MCF 10A (cell line): ENCODE data around the gene ZNF497. TPM values are rescaled to one million over a fixed set of nuclear protein-coding genes. Genes with fewer than 3 reads are reported as not detected.

Experiments used
- BruUV-seq: library from RNA; stranded (reverse); fragments of 400-500 nt; replicated peaks from 2 replicates; lab custom pipeline; 2021; lab: Mats Ljungman, UMichigan
- CTCF ChIA-PET: fragments of 300-600 bp; sonication (Branson Sonifier 250); formaldehyde crosslinking; extraction: SDS; loops from one replicate; lab custom pipeline; 2021; ENCODE audit warnings: antibody characterized with exemption, inconsistent platforms; lab: Yijun Ruan, JAX
- POLR2A ChIA-PET: fragments of 300-600, 350-650 bp; sonication (Branson Sonifier 250); formaldehyde crosslinking; extraction: SDS; loops from one replicate; lab custom pipeline; 2020; ENCODE audit warnings: antibody characterized with exemption, inconsistent platforms; lab: Yijun Ruan, JAX
- DNase-seq: peaks from one replicate; pipeline ENCODE4 v3.0.0-alpha.2; 2018; ENCODE audit not compliant: unreplicated experiment
- H3K27ac Mint-ChIP-seq: one replicate; pipeline ENCODE4 v1.8.0; 2022; ENCODE audit warnings: mild to moderate bottlenecking, low read depth, mixed read lengths; ENCODE audit not compliant: unreplicated experiment
- H3K27me3 Mint-ChIP-seq: one replicate; pipeline ENCODE4 v1.8.0; 2022; ENCODE audit warnings: mixed read lengths; ENCODE audit not compliant: insufficient read depth, unreplicated experiment
- H3K36me3 Mint-ChIP-seq: one replicate; pipeline ENCODE4 v1.8.0; 2022; ENCODE audit warnings: mild to moderate bottlenecking, moderate library complexity, mixed read lengths; ENCODE audit not compliant: insufficient read depth, unreplicated experiment
- H3K4me1 Mint-ChIP-seq: one replicate; pipeline ENCODE4 v1.8.0; 2022; ENCODE audit warnings: mixed read lengths; ENCODE audit not compliant: insufficient read depth, unreplicated experiment
- H3K4me3 Mint-ChIP-seq: one replicate; pipeline ENCODE4 v1.8.0; 2022; ENCODE audit warnings: mild to moderate bottlenecking, moderate library complexity, mixed read lengths; ENCODE audit not compliant: unreplicated experiment
- H3K9me3 Mint-ChIP-seq: one replicate; pipeline ENCODE4 v1.8.0; 2022; ENCODE audit warnings: mixed read lengths; ENCODE audit not compliant: unreplicated experiment
- CTCF ChIP-seq: fragments of 200-600 bp; IDR thresholded peaks from one replicate; pipeline ENCODE4 v1.8.0; 2022; ENCODE audit warnings: antibody characterized with exemption, mild to moderate bottlenecking; ENCODE audit not compliant: unreplicated experiment
- intact Hi-C: fragments of 100-400 bp; cut with micrococcal nuclease; formaldehyde crosslinking; loops from 2 replicates; pipeline ENCODE4 v1.14.1; 2022
- microRNA-seq: library from miRNA; unstranded; fragments of <30 nt; microRNA quantifications from one replicate; pipeline ENCODE4 v1.2.0, GENCODE V29; 2022
- total RNA-seq: library from RNA; stranded (reverse); gene quantifications from 2 replicates; pipeline ENCODE4 v1.2.3, GENCODE V29; 2022

The ZNF497 gene
- total RNA-seq, 1 experiment from 2014 or later: 3.2 TPM

- peak within 1 kb of the TSS; percentile 98 for H3K27ac Mint-ChIP-seq
- peaks cover 53% of the 10 kb centered on the region for H3K36me3 Mint-ChIP-seq
- no peaks in the 10 kb centered on the region for H3K27me3 Mint-ChIP-seq
- intact Hi-C loops: loop anchor here (2.0 kb wide), 1 partner anchor 76 kb away; the partner anchor contains the start of gene ZNF544
- TF ChIP-seq CTCF: no peak
- CTCF ChIA-PET: interaction anchor here (0.6 to 1.6 kb wide), 4 partner anchors 9 to 213 kb away, joined by 3 to 5 read pairs (median 3); partner anchors contain the start of gene ZNF544
- POLR2A ChIA-PET: interaction anchor here (0.5 to 3.8 kb wide), 19 partner anchors 8 to 212 kb away, joined by 3 to 34 read pairs (median 4); partner anchors contain the start of genes ZNF497, ZNF544, ZNF8 and ZSCAN22
- BruUV-seq: no TSS peak
- DNase-seq: peak; percentile 97
- H3K4me1 Mint-ChIP-seq: peaks cover 10% of the 10 kb centered on the region
- H3K9me3 Mint-ChIP-seq: no peaks in the 10 kb centered on the region
- peak within 1 kb of the TSS; percentile 96 for H3K4me3 Mint-ChIP-seq
Measured at GRCh38 chr19:58305065-58305931, 57.3 kb downstream of the ZNF497 start, which contains the start of gene ERVK3-1. TSS of gene ERVK3-1 (plus strand) at chr19:58305377. CDS start at chr19:58312169, 6,792 bp downstream.

DNA sequence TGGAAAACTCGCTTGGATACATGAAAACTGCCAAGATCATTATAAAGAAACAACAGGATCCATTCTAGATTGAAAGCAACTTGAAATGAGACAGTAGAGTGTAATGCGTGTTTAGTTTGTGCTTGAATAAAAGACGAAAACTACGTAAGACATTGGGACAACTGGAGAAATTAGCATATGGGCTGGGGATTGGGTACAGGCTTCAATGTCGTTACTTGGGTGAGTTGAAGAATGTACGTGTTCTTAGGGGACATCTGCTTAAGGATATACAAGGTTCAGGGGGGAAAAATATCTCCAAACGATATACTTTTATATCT, 57.8 kb downstream of the ZNF497 start:
- Mint-ChIP-seq H3K27ac (peak overlapping the region; percentile 98), H3K4me3 (peak overlapping the region; percentile 96), H3K36me3 (peaks cover 54% of the 10 kb centered on the region), H3K9me3 (no peaks in the 10 kb centered on the region), H3K27me3 (no peaks in the 10 kb centered on the region), H3K4me1 (peaks cover 10% of the 10 kb centered on the region)
- POLR2A ChIA-PET: interaction anchor here (0.5 to 3.8 kb wide), 15 partner anchors 8 to 213 kb away, joined by 3 to 34 read pairs (median 4); partner anchors contain the start of genes ZNF497, ZNF544, ZNF8 and ZSCAN22
- DNase-seq: no peak
- no peak for TF ChIP-seq CTCF
- CTCF ChIA-PET: interaction anchor here (0.7 kb wide), 1 partner anchor 213 kb away, joined by 3 read pairs; no protein-coding TSS in a partner anchor
- intact Hi-C loops: loop anchor here (2.0 kb wide), 1 partner anchor 76 kb away; the partner anchor contains the start of gene ZNF544
- no TSS peak for BruUV-seq

Small RNA genes within 50 kb of the gene (microRNA-seq; reads per million reads assigned to microRNA genes)
- gene MIR4754: 1.2 reads per million
- gene MIR6806: not detected

Other genes starting within 250 kb of the ZNF497 start
- 2.8 and 2.9 TPM in 2 replicates for gene ZNF329, start 212.0 kb downstream of the ZNF497 start, total RNA-seq
- gene ZNF274, start 179.7 kb downstream of the ZNF497 start, total RNA-seq: 21.1 and 27.1 TPM in 2 replicates
- 39.4 and 42.3 TPM in 2 replicates for gene ZNF544, start 133.8 kb downstream of the ZNF497 start, total RNA-seq
- 4.9 and 5.1 TPM in 2 replicates for gene ZNF8, start 83.8 kb downstream of the ZNF497 start, total RNA-seq
- gene ERVK3-1, start 57.4 kb downstream of the ZNF497 start, total RNA-seq: 63.1 and 64.6 TPM in 2 replicates
- gene ZSCAN22, start 35.8 kb downstream of the ZNF497 start, total RNA-seq: 3.8 and 4.7 TPM in 2 replicates
- gene A1BG, start 9.3 kb downstream of the ZNF497 start, total RNA-seq: 6.4 and 7.0 TPM in 2 replicates
- gene ZNF837, start 18.3 kb upstream of the ZNF497 start, total RNA-seq: 1.5 and 1.7 TPM in 2 replicates
- 1,779 and 1,872 TPM in 2 replicates for gene RPS5, start 24.5 kb upstream of the ZNF497 start, total RNA-seq
- gene RNF225, start 32.9 kb upstream of the ZNF497 start, total RNA-seq: 0.63 and 0.98 TPM in 2 replicates
- gene ZNF584, start 45.9 kb upstream of the ZNF497 start, total RNA-seq: 14.6 and 18.1 TPM in 2 replicates
- not detected in 2 replicates for gene ZNF132, start 77.4 kb upstream of the ZNF497 start, total RNA-seq
- gene ZNF324B, start 88.9 kb upstream of the ZNF497 start, total RNA-seq: 4.7 and 7.2 TPM in 2 replicates
- 6.5 and 7.9 TPM in 2 replicates for gene ZNF324, start 104.3 kb upstream of the ZNF497 start, total RNA-seq
- gene ZNF446, start 113.6 kb upstream of the ZNF497 start, total RNA-seq: 8.3 and 10.3 TPM in 2 replicates
- gene SLC27A5, start 149.2 kb upstream of the ZNF497 start, total RNA-seq: 14.7 and 22.5 TPM in 2 replicates
- 12.8 and 15.0 TPM in 2 replicates for gene ZBTB45, start 157.1 kb upstream of the ZNF497 start, total RNA-seq
- gene TRIM28, start 181.3 kb upstream of the ZNF497 start, total RNA-seq: 236 and 290 TPM in 2 replicates
- gene CHMP2A, start 192.4 kb upstream of the ZNF497 start, total RNA-seq: 154 and 184 TPM in 2 replicates
- 149 and 158 TPM in 2 replicates for gene UBE2M, start 195.9 kb upstream of the ZNF497 start, total RNA-seq
- gene MZF1, start 210.6 kb upstream of the ZNF497 start, total RNA-seq: 50.7 and 51.9 TPM in 2 replicates